Measurements from ENCODE around the gene CA7. TPM values are rescaled to one million over a fixed set of nuclear protein-coding genes. Genes with fewer than 3 reads are reported as not detected.

CA7 gene
- total RNA-seq, 3 donors from 2014 or later: 59.3 to 253 (median 131) TPM

DNA sequence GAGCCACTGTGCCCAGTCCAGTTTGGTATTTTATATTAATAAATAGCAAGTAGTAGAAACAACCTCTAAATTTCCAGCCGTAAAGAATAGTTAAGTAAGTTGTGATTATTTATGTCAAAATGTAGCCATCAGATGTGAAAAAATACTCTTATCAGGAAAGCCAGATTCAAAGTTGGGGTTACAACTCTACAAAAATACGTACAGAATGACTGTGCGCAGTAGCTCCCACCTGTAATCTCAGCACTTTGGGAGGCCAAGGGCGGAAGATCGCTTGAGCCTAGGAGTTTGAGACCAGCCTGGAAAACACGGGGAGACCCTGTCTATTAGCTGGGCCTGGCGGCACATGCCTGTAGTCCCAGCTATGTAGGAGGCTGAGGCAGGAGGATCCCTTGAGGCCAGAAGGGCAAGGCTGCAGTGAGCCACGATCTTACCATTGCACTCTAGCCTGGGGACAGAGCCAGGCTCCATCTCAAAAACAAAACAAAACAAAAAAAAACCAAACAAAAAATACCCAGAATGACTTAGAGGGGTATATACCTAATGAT is 37.8 kb downstream of the CA7 start:
- H3K9me3 ChIP-seq: no peaks in the 10 kb centered on the region
- no peaks in the 10 kb centered on the region for H3K36me3 ChIP-seq (ENCODE audit: low read depth)
- TF ChIP-seq, protein P1, sequence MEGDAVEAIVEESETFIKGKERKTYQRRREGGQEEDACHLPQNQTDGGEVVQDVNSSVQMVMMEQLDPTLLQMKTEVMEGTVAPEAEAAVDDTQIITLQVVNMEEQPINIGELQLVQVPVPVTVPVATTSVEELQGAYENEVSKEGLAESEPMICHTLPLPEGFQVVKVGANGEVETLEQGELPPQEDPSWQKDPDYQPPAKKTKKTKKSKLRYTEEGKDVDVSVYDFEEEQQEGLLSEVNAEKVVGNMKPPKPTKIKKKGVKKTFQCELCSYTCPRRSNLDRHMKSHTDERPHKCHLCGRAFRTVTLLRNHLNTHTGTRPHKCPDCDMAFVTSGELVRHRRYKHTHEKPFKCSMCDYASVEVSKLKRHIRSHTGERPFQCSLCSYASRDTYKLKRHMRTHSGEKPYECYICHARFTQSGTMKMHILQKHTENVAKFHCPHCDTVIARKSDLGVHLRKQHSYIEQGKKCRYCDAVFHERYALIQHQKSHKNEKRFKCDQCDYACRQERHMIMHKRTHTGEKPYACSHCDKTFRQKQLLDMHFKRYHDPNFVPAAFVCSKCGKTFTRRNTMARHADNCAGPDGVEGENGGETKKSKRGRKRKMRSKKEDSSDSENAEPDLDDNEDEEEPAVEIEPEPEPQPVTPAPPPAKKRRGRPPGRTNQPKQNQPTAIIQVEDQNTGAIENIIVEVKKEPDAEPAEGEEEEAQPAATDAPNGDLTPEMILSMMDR (IDR thresholded peaks at IDR 0.05): no peak
- no peak overlapping the region for H3K4me3 ChIP-seq
- no peak for ATAC-seq
- peaks cover 14% of the 10 kb centered on the region for H3K4me1 ChIP-seq (ENCODE audit: low read depth)
- DNase-seq: no peak
- intact Hi-C loops (cut with DNase I, micrococcal nuclease): no loop called here

DNA sequence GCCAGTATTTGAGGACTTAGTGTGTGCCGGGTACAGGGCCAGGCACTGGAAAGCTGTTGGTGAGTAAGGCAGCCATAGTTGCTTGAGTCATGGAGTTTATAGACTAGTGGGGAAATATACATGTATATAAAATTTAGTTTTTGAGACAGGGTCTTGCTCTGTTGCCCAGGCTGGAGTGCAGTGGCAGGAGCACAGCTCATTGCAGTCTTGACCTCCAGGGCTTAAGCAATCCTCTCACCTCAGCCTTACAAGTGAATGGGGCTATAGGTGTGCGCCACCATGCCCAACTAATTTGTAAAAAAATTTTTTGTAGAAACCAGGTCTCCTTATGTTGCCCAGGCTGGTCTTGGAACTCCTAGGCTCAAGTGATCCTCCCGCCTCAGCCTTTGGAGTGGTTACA is 38.5 kb downstream of the CA7 start:
- no peaks in the 10 kb centered on the region for H3K9me3 ChIP-seq
- no peaks in the 10 kb centered on the region for H3K36me3 ChIP-seq (ENCODE audit: low read depth)
- H3K4me3 ChIP-seq: no peak overlapping the region
- ATAC-seq (no peak), DNase-seq (no peak)
- peaks cover 14% of the 10 kb centered on the region for H3K4me1 ChIP-seq (ENCODE audit: low read depth)
- TF ChIP-seq, protein P1 (IDR thresholded peaks at IDR 0.05): no peak
- intact Hi-C loops (cut with DNase I, micrococcal nuclease): no loop called here

DNA sequence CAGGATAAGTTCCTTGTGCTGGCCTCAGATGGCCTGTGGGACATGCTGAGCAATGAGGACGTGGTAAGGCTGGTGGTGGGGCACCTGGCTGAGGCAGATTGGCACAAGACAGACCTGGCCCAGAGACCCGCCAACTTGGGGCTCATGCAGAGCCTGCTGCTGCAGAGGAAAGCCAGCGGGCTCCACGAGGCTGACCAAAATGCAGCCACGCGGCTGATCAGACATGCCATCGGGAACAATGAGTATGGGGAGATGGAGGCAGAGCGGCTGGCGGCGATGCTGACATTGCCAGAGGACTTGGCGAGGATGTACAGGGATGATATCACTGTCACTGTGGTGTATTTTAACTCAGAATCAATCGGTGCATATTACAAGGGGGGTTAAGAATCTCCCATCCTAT is 41.3 kb downstream of the CA7 start:
- no peak for ATAC-seq
- no peak for DNase-seq
- intact Hi-C loops (cut with DNase I, micrococcal nuclease): no loop called here
- no peak overlapping the region for H3K4me3 ChIP-seq
- H3K4me1 ChIP-seq (ENCODE audit: low read depth): peaks cover 7% of the 10 kb centered on the region
- TF ChIP-seq, protein P1 (IDR thresholded peaks at IDR 0.05): no peak
- no peaks in the 10 kb centered on the region for H3K36me3 ChIP-seq (ENCODE audit: low read depth)
- no peaks in the 10 kb centered on the region for H3K9me3 ChIP-seq

- no peak for DNase-seq
- H3K4me1 ChIP-seq (ENCODE audit: low read depth): peaks cover 2% of the 10 kb centered on the region
- H3K9me3 ChIP-seq: no peaks in the 10 kb centered on the region
- intact Hi-C loops (cut with DNase I, micrococcal nuclease): no loop called here
- no peak for ATAC-seq
- no peak overlapping the region for H3K4me3 ChIP-seq
- TF ChIP-seq, protein P1 (IDR thresholded peaks at IDR 0.05): no peak
- no peaks in the 10 kb centered on the region for H3K36me3 ChIP-seq (ENCODE audit: low read depth)
Measured at GRCh38 chr16:66886321-66886720, 42.1 kb downstream of the CA7 start.

GRCh38 chr16:66886914-66887313 is 42.7 kb downstream of the CA7 start:
- no peaks in the 10 kb centered on the region for H3K4me1 ChIP-seq (ENCODE audit: low read depth)
- ATAC-seq (no peak), DNase-seq (no peak)
- H3K36me3 ChIP-seq (ENCODE audit: low read depth): no peaks in the 10 kb centered on the region
- TF ChIP-seq, protein P1 (IDR thresholded peaks at IDR 0.05): no peak
- intact Hi-C loops (cut with DNase I, micrococcal nuclease): no loop called here
- no peak overlapping the region for H3K4me3 ChIP-seq
- no peaks in the 10 kb centered on the region for H3K9me3 ChIP-seq

Measured in mucosa of descending colon (tissue), 3 donors.